NCI-H510A treated with DMSO at 0.1 percent for 48 hours (cell line): Measurements from ENCODE around the gene KIF26A.

Experiments
- DNase-seq: peaks from one replicate; lab custom pipeline; 2025; lab: John Stamatoyannopoulos, UW

The KIF26A gene

DNA sequence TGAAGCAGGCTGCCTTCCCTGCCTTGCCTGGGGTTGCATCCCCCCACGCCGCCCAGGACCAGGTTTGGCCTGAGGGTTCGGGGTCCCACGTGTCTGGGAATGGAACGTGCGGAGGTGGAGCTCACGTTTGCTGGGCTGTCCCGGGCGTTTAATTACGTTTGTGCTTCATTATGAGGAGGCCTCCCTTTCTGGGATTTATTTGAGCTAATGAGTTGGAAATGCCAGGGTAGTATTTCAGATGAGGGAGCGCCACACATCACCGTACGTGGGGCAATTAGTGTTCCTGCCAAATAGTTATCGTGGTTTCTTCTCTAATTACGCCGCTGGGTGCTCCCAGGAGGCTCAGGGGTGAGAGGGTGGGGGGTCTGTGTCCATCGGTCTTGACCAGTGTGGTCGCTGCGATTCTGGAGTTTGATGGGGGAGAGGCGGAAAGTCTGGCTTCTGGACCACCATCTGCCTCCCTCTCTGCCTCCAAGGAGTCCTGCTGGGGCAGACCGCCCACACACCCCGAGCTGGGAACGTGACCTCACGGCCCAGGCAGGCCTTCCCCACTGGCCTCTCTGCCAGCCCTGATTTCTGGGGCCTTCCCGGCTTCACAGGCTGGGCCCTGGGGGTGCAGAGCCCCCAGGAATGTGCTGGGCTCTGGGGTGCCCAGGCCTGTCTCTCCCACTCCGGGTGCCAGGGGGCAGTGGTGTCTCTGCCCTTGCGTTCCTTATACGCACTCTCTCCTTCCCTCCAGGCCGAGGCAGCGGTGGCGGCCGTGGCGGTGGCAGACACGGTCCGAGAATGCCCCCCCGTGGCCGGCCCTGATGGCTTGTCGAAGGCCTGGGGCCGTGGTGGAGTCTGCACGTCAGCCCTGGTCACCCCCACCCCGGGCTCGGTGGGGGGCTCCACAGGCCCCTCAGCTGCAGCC, 18.9 kb downstream of the KIF26A start:
- no peak for DNase-seq

DNA sequence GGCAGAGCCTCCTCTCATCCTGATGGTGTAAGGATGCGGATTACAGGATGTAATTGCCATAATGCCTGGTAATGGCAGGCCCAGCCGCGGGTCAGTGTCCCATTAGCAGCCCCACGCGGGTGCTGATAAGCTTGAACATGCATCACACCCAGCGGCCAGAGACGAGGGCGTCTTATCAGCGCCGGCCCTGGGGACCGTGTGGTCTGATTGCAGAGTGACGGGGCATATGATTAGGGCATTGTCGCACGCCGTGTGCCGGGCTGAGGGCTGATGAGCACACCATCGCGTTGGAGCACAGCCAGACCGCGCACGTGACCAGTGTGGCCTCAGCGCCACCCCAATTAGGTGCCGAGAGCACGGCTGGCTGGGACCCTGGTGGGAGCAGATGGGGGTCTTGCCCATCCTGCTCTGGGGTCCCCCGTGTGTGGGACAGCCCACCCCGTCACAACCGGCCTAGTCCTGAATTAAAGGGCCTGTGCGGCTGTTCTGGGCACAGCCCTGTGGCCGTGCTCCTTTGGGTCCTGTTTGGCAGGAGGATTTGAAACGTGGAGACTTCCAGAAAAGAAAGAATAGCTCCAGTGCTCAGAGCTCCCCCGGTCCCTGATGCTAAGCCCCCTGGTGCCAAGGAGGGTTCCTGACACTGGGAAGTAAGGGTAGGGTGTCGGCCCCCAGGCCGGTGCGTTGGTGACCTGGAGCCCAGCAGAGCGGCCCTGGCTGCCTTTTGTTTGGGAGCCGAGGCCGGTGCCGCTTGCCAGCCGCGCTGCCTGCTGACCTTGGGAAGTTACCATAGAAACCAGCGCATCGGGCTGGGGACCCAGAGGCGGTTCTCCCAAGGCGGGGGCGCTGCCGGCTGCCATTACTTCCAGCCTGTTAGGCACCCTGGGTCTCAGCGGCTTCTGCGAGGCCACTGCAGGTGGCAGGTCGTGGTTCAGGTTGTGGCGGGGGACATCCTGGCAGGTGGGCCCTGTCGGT, 20.7 kb downstream of the KIF26A start:
- DNase-seq: no peak

DNA sequence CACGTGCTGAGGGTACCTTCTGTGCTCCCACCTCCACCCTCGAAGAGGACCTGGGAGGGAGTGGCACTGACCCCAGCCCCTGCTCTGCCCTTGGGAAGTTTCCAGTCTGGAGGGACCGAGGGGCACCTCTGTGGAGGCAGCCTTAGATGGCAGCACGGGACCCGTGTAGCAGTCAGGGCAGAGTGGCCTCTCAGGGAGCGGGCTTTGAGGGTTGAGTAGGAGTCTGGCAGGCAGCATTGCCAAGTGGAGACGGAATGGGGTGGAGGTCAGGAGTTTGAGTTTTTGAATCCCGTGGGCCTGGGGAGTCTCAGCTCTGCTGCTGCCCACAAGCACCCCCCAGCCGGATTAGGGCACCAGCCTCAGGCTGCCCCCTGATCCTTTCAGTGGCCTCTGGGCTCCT, 21.6 kb downstream of the KIF26A start:
- no peak for DNase-seq

DNA sequence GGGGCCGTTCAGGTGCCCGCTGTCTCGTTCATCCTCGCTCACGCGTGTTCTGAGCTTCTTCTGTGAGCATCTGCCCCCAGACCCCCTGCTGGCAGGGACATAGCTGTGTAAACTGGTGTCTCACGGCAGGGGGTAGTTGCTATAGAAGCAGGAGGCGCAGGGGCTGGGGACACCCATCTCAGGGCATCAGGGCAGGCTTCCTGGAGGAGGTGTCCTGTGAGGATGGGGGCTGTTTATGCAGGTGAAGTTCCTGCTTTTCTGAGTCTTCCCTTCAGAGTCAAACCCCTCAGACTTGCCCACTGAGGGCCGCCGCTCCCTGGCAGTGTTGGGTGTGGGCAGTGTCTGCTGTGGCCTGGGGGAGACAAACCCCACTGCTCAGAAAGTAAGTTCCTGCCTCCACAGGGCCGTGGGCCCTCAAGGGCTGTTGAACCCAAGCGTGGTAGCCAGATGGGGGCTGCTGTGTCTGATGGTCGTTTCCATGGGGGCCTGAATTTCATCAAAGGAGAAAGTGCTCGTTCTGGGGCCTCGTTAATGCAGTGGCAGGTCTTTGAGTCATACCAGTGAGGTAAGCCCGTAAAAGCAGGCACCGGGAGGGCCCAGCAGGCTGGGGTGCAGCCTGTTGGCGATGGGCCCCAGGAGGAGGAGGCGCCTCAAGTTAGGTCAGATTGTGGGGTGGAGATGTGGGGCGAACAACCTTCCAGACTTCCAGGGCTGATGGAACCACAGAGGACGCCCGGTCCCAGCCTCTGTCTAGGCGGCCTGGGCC, 23.4 kb downstream of the KIF26A start:
- peak; percentile 33 for DNase-seq

DNA sequence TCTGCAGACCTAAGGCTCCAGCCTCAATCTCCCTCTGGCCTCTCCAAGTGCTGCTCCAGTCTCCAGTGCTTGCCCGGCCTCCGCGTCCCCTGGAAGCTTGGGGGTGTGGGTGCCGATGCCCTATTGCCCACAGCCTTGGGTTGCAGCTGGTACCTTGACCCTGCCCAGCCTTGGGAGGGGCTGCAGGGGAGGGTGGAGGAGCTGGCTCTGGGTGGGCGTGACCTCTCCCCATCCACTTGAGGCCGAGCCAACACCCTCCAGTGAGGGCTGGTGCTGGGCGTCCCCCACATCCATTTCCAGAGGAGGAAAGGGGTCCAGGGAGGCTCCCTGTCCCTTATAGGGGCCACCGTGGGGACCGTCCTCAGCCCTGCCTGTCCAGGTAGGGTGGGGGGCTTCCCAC, 24.1 kb downstream of the KIF26A start:
- no peak for DNase-seq

DNA sequence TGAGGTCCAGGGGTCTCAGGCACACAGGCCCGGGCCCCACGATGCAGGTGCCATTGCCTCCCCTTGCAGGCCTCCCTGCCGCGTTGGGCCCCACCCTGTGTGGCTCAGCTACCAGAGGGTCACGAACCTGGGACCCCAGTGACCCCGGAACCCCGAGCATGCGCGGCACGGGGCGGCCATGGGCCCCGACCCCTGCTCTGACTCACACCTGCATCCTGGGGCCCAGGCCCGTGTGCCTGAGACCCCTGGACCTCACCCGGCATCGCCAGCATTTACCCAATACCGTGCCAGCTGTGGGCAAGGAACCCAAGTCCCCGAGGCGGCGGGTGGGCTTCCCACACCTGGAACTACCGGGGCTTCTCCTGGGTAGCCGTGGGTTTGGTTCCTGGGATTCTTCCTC, 25.2 kb downstream of the KIF26A start:
- DNase-seq: no peak

DNA sequence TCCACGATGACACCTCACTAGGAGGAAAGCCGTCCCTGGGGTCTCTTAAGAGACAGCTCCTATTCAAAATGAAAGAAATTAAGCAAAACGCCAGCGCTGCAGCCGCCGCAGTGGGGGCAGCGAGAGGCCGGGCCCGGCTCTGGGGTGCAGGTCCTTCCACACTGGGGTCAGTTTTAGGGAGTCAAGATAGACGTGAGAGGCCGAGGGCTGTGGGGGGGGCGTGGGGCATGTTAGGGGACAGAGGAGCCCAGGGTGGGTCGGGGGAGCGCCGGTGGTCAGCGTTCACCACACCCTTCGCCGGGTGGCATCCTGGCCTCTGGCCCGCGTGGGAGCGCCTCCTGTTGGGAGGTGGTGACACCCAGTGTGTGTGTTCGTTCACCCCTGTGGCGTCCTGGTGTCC, 25.7 kb downstream of the KIF26A start:
- no peak for DNase-seq

DNA sequence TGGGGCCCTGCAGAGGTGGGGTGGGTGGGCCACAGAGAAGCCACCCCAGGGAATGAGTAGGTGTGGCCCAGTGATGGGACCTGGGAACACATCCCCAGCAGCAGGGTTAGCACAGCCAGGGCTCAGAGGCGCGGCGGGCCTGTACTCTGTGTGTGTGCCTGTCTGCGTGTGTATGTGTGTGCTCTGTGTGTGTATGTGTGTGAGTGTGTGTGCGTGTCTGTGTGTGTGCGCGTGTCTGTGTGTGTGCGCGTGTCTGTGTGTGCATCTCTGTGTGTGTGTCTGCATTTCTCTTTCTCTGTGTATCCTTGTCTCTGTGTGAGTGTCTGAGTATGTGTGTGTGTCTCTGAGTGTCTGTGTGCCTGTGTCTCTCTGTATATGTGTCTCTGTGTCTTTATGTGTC, 26.1 kb downstream of the KIF26A start:
- no peak for DNase-seq

DNA sequence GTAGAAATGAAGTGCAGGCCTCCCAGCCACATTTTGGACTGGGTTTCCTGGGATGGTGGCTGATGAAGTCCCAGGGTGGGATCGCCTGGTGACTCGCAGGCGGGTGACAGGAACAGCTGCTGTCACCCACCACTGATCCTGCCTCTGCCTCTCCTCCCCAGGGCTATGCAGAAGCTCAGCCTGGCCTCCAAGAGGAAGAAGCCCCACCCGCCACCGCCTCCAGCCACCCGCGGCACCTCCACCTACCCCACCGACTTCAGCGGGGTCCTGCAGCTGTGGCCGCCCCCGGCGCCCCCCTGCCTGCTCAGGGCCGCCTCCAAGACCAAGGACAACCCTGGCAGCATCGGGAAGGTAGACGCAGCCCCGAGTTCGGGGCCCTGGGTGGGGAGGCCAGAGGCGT, 28.3 kb downstream of the KIF26A start:
- DNase-seq: no peak

DNA sequence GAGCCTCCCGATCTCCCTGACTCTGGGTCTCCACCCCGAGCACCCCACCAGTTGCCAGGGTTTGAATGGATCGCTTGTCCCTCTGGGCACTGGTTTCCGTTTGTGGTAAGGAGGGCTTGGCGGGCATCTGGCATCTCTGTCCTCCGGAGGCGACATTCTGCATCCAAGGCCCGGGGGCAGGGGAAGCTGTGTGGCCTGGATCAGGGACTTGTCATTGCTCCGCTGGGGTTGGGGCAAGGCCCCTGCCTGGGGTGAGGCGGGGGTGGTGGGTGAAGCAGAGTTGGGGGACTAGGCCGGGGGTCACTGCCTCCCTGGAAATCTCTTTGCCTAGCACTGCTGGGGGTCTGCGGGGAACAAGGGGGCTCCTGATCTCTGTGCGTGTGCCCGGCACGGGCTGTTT, 30.2 kb downstream of the KIF26A start:
- DNase-seq: no peak

DNA sequence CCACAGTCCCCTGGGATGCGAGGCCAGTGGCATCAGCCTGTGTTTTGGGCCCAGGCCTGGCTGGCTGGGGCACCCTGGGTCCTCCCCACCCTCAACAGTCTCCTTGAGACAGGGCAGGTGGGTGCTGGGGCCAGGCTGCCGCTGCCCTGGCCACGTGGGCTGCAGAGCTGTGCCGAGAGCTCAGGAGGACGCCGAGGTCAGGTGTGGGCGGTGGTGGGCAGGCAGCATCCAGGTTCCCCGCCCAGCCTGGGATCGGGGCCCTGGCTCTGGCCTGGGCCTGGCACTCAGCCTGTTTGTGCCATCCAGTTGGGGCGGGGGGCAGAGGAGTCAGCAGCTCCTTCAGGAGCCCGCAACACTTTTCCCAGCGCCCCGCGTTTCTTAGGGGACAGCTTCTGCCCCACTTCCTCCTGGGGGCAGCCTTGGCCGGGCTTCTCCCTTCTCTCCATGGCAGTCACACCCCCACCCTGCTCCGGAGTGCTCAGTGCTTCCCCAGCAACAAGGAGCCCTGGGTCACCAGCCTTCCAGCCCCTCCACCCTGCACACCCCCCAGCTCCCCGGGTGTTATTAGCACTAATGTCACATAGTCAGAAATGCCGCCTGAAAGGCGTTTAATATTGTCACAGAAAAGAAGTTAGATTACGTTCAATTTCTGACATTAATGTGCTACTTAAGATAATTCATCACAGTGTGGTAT, 30.8 kb downstream of the KIF26A start:
- no peak for DNase-seq

DNA sequence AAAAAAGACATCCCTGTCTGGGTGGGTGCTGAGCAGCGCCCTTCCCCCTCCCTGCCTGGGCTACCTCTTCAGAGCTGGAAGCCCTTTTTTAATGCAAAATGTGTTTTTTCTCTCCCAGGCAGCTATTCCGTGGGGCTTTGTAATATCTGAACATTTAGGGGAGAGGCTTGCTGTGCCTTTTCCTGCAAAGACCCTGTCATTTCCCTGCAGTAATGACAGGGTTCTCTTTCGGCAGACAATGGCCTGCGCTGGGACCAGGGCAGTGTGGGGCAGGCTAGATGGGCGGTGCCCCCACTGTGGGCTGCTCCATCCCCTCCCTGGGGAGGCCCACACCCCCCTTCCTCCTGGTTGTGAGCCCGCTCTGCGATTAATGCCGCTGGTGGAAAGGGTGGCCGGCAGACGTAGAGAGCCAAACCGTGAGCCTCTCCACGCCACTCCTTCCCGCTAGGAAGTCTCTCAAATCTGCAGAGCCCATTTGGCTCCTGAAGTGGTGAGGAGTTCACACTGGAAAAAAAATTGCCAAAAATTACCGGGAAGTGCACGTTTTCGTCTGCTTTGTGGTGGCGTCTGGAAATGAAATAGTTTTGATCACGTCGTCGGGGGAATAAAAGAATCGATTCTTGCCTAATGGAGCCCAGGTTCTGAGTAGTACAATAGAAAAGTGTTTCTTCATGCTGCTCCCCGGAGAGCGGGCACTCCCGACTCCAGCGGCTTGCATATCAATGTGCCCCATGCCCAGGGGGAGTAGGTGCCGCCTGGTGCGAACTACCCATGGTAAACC, 31.5 kb downstream of the KIF26A start:
- DNase-seq: no peak

DNA sequence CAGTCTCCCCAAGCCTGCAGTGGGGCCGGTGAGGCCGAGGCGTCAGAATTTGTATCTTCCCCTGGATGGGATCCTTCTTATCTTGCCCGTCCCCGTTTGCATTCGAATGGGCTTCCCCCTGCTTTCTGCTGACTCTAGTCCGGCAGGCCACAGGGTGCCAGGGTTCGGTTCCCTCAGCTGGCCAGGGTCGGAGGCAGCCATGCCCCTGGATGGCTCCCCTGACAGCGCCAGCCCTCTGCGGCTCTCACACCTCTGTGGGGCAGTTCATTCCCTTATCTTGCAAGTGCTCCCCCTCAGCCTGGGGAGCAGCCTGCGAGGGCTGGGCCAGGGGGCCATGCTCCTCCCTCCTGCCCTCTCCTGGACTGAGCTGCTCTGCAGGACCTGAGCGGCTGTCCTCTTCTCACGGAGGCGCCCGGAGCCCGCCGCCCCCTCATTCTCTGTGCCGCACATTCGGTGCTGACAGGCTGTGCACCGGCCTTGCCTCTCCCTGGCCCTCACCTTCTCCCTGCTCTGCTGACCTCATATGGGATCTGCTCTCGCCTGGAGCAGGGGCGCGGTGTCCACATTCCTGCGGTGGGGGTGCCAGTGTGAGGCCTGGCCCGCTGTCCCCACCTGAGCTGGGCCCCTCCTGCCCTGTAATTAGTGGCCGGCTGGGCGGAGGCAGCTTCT, 32.8 kb downstream of the KIF26A start:
- no peak for DNase-seq

DNA sequence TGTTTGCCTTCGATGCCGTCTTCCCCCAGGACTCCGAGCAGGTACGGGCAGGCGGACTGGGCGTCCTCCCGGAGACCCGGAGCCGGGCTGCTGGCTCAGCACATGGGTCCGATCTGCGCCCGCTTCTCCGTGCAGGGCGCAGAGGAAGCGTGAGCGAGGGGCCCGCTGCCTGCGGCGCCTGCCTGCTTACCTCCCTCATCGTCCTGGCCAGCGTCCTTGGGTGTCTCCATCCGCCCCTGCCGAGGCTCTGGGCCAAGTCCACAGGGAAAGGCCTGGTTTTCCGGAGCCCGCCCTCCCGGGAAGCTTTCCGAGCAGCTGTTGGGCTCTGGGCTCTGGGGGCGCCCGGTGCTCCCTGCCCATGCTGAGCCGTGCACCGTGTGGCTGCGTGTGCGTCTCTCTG, 33.5 kb downstream of the KIF26A start:
- no peak for DNase-seq

DNA sequence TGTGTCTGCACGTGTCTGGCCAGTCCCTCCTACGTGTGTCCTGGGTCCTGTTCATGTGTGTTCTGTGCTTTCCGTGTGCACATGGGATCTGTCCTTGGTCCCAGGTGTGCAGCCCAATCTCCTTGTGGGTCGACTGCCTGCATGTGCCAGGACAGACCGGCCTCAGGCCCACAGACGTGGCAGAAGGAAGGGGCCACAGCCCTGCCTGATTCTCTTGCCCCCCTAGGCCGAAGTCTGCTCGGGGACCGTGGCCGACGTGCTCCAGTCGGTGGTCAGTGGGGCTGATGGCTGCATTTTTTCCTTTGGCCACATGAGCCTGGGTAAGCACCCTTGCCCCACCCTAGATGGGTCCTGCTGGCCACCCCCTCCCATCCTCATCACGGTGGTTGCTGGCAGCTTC, 34.0 kb downstream of the KIF26A start:
- DNase-seq: no peak

DNA sequence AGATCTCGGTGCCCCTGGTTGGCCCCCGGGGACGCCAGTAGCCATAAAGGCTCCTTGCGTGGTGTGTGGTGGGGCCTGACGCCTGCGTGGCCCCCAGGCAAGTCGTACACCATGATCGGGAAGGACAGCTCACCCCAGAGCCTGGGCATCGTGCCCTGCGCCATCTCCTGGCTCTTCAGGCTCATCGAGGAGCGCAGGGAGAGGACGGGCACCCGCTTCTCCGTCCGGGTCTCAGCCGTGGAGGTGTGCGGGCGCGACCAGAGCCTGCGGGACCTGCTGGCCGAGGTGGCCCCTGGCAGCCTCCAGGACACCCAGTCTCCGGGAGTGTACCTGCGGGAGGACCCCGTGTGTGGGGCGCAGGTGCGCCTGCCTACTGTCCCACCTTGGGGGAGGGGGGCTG, 34.5 kb downstream of the KIF26A start:
- no peak for DNase-seq

DNA sequence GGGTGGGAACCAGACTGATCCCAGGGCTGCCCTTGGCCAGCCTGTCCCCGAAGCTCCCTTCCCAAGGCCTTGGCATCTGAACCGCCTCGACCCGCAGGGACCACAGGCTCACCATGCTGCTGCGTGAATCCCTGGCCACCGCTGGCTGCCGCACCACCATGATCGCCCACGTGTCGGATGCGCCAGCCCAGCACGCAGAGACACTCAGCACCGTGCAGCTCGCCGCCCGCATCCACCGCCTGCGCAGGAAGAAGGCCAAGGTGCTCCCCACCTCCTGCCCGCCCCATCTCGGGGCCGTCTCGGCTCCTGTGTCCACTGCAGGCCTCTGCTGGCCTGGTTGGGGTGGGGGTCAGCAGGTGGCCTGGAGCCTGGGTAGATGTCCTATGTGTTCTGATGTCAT, 35.7 kb downstream of the KIF26A start:
- DNase-seq: no peak

DNA sequence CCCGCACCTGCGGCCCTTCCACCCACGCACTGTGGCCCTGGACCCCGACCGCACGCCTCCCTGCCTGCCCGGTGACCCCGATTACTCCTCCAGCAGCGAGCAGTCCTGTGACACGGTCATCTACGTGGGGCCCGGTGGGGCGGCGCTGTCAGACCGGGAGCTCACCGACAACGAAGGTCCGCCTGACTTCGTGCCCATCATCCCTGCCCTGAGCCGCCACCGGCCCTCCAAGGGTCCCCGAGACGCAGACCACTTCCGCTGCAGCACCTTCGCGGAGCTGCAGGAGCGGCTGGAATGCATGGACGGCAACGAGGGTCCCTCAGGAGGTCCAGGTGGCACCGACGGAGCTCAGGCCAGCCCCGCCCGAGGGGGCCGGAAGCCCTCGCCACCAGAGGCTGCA, 36.7 kb downstream of the KIF26A start:
- DNase-seq: no peak

DNA sequence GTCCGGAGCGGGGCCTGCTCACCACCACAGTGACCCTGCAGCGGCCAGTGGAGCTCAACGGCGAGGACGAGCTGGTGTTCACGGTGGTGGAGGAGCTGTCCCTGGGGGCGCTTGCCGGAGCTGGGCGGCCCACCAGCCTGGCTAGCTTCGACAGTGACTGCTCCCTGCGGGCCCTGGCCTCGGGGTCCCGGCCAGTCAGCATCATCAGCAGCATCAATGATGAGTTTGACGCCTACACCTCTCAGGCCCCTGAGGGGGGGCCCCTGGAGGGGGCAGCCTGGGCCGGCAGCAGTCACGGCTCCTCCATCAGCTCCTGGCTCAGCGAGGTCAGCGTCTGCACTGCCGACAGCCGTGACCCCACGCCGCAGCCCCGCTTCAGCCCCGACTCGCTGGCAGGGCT, 37.4 kb downstream of the KIF26A start:
- no peak for DNase-seq

DNA sequence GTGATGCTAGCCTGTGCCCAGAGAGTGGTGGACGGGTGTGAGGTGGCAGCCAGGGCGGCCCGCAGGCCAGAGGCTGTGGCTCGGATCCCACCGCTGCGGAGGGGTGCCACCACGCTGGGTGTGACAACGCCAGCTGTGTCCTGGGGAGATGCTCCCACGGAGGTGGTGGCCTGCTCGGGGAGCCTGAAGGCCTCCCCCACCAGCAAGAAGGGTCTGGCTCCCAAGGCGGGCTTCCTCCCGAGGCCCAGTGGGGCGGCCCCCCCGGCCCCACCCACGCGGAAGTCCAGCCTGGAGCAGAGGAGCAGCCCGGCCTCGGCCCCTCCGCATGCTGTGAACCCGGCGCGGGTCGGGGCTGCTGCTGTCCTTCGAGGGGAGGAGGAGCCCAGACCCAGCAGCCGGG, 38.2 kb downstream of the KIF26A start:
- DNase-seq: no peak
